ENCODE data around the gene PLAU.
A peak's percentile ranks its signal among the peaks of the same experiment; 100 is the strongest.

The PLAU gene

GRCh38 chr10:73965267-73965889 is 54.4 kb downstream of the PLAU start:
- TF ChIP-seq TAF1 (IDR thresholded peaks at IDR 0.05; ENCODE audit: low read depth) (0 out of 2 replicates have a peak, but pooled peaks have one; percentile 2), ZBTB7A (IDR thresholded peaks at IDR 0.05; ENCODE audit: low read depth) (0 out of 2 replicates have a peak, but pooled peaks have one; percentile 46)

- no peak for TF ChIP-seq CREB1 (IDR thresholded peaks at IDR 0.05; ENCODE audit: low read depth)
- peak; percentile 97 for TF ChIP-seq FOXM1 (IDR thresholded peaks at IDR 0.05; ENCODE audit: borderline replicate concordance, low read depth)
- TF ChIP-seq NFIC (IDR thresholded peaks at IDR 0.05): peak; percentile 76; the same call in 1 of the 2 replicates
- TF ChIP-seq YY1 (IDR thresholded peaks at IDR 0.05; ENCODE audit: low read depth): no peak; the same call in 1 of the 2 replicates
- TF ChIP-seq RAD21 (IDR thresholded peaks at IDR 0.05; ENCODE audit: low read depth): peak; percentile 30; the same call in 1 of the 2 replicates
- peak; percentile 94 for TF ChIP-seq MAX (IDR thresholded peaks at IDR 0.05)
- peak; percentile 97 for TF ChIP-seq TEAD4 (IDR thresholded peaks at IDR 0.05)
- TF ChIP-seq EP300 (IDR thresholded peaks at IDR 0.05; ENCODE audit: borderline replicate concordance): peak; percentile 97
- TF ChIP-seq CEBPB (IDR thresholded peaks at IDR 0.05): peak; percentile 77
- no peak for TF ChIP-seq EGR1 (IDR thresholded peaks at IDR 0.05)
- 0 out of 2 replicates have a peak, but pooled peaks have one; percentile 11 for TF ChIP-seq ZBTB7A (IDR thresholded peaks at IDR 0.05; ENCODE audit: low read depth)
- TF ChIP-seq TAF1 (IDR thresholded peaks at IDR 0.05; ENCODE audit: low read depth): no peak; the same call in 1 of the 2 replicates
- TF ChIP-seq USF1 (IDR thresholded peaks at IDR 0.05): peak; percentile 65
- peak; percentile 96 for TF ChIP-seq TCF12 (IDR thresholded peaks at IDR 0.05; ENCODE audit: low read depth)
- no peak for TF ChIP-seq REST (IDR thresholded peaks at IDR 0.05; ENCODE audit: low read depth)
Measured at GRCh38 chr10:73965890-73966768, 55.2 kb downstream of the PLAU start.

GRCh38 chr10:73967022-73967429 is 56.1 kb downstream of the PLAU start:
- TF ChIP-seq USF1 (IDR thresholded peaks at IDR 0.05): no peak
- no peak; the same call in 1 of the 2 replicates for TF ChIP-seq TEAD4 (IDR thresholded peaks at IDR 0.05)
- TF ChIP-seq TCF12 (IDR thresholded peaks at IDR 0.05; ENCODE audit: low read depth): no peak
- TF ChIP-seq REST (IDR thresholded peaks at IDR 0.05; ENCODE audit: low read depth): no peak
- TF ChIP-seq MAX (IDR thresholded peaks at IDR 0.05): no peak
- TF ChIP-seq RAD21 (IDR thresholded peaks at IDR 0.05; ENCODE audit: low read depth): no peak
- TF ChIP-seq NFIC (IDR thresholded peaks at IDR 0.05): no peak
- no peak for TF ChIP-seq ZBTB7A (IDR thresholded peaks at IDR 0.05; ENCODE audit: low read depth)
- no peak for TF ChIP-seq CREB1 (IDR thresholded peaks at IDR 0.05; ENCODE audit: low read depth)
- no peak for TF ChIP-seq YY1 (IDR thresholded peaks at IDR 0.05; ENCODE audit: low read depth)
- no peak for TF ChIP-seq EP300 (IDR thresholded peaks at IDR 0.05; ENCODE audit: borderline replicate concordance)

Data from Ishikawa (cell line).